Stimulated activated CD8-positive, alpha-beta memory T cell treated with anti-CD3 and anti-CD28 coated beads, Interleukin-2, amount 100 ng/mL, for 1 hour (primary cell): ENCODE data around the gene MAPK14.
"Not testable (repeated sequence)": the region's sequence is repeated elsewhere in the genome, so short reads cannot be mapped to it uniquely, and the experiment has no call there.

Source experiments
- DNase-seq, 2 donors: peaks; one replicate each; pipeline ENCODE4 v3.0.0-alpha.2; 2020; ENCODE audit warnings: low read depth in 2 of 2

Gene MAPK14

GRCh38 chr6:36027501-36028087 lies at the start of gene MAPK14:
Gene MAPK14 (plus strand): TSS chr6:36027808. CDS start chr6:36028158, 350 bp downstream.
- peak; percentile 94 to 96 for DNase-seq

- DNase-seq, result not testable (repeated sequence)
Measured at GRCh38 chr6:35980126-35980525, 47.5 kb upstream of the MAPK14 start.

DNA sequence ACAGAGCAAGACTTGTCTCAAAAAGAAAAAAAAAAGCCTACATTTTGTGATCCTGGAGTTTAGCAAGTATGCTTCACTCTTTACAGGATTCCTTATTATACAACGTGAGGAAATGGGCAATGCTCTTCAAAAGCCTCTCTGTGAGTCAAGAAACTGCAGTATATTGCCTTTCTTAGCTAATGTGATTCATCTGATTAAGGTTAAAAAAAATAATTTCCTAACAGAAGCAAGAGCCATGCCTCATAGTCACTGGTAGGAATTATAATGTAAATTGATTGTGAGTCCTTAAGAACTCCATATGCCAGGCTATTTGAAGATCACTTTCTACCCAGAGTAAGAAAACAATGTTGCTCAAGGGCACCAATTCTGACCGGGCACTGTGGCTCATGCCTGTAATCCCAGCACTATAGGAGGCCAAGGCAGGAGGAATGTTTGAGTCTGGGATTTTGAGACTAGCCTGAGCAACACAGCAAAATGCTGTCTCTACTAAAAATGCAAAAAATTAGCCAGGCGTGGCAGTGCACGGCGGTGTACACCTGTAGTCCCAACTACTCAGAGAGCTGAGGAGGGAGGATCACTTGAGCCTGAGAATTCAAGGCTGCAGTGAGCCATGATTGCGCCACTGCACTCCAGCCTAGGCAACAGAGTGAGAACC lies 46.5 kb upstream of the MAPK14 start:
- no peak for DNase-seq

GRCh38 chr6:35984701-35985100 lies 42.9 kb upstream of the MAPK14 start:
- no peak for DNase-seq

DNA sequence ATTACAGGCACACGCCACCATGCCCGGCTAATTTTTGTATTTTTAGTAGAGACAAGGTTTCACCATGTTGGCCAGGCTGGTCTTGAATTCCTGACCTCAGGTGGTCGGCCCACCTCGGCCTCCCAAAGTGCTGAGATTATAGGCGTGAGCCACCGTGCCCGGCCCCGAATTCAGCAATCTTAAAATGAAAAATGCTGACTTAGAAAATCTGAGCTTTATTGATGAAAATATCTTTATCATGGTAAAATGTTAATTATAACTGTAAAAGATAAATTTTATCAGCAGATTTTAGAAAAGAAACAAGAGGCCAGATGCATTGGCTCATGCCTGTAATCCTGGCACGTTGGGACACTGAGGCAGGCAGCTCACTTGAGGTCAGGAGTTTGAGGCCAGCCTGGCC lies 39.6 kb upstream of the MAPK14 start:
- not testable (repeated sequence) for DNase-seq

DNA sequence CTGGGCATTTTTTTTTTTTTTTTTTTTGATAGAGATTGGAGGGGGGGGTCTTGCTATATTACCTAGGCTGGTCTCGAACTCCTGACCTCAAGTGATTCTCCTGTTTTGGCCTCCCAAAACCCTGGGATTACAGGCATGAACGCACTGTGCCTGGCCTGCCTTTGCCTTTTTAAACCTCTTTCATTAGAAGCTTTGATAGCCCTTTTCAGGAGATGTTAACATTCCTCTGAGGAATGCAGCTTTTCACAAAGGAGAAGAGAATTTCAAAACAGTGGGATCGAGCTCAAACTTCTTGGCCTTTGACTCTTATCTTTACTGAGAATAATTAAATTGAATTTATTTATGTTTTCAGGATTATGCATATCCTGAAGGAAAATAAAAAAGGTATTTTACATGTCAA lies 34.5 kb upstream of the MAPK14 start:
- no peak for DNase-seq

DNA sequence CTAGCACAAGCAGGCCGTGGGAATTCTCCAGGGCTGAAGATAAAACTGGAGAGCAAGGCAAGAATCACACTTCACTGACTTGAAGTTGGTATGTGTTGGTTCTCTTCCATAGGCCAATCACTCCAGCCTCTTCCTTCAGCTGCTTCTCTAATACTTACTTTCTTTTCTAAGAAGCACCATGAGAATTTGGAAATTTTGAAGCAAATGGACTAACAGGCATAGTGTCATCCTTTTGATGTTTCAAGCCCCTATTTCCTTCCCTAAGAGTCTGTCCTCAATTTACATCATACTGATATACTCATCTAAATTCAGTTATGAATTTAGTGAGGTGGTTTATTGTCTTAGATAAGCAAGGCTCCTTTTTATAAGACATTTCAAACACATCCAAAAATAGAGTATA lies 27.2 kb upstream of the MAPK14 start:
- DNase-seq, result no peak

GRCh38 chr6:36015666-36016065 lies 11.9 kb upstream of the MAPK14 start:
- no peak for DNase-seq

- no peak for DNase-seq
Measured at GRCh38 chr6:36018339-36018738, 9.3 kb upstream of the MAPK14 start.

GRCh38 chr6:36019167-36019566 lies 8.4 kb upstream of the MAPK14 start:
- no peak for DNase-seq

GRCh38 chr6:36020154-36020553 lies 7.5 kb upstream of the MAPK14 start:
- DNase-seq, result no peak

DNA sequence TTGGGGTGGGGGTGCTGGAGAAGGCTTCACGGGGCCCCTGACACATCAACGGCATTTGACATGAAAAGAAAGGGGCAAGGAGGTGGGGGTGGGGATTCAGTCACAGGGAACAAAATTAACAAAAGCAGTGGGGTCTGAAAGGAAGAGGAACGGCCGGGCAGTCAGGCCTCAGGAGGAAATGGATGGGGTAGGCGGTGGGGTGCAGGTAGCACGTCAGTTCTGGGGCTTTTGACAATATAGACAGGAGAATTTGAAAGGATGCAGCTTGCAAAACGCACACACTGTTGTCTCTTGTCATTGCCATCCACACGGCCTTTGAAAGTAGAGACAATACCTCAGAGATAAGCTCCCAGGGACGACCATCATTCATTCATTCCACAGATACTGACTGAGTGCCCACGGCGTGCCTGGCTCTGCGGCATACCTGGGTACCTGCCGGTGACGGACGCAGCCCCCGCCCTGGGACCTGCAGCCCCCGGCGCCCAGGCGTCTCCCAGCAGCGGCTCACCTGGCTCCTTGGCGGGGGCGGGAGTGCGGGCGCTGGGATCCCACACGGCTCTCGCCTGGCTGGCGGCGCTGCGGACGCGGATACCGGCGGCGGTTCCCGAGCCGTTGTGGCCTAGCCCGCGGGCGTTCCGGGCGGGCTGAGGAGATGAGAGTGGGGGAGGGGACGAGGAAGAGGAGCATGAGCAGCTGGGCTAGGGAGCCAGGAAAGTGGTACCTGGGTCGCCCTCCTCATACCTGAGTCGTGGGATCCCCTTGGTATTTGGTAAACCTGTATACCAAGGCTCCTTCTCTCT lies 3.4 kb upstream of the MAPK14 start, which contains the start of gene SLC26A8:
Gene SLC26A8 (minus strand): TSS at position 646 of the 800 bp plus-strand sequence. CDS start 4,934 bp downstream, outside the sequence.
- DNase-seq, result no peak

GRCh38 chr6:36025260-36025931 lies 2.2 kb upstream of the MAPK14 start:
- DNase-seq, result no peak

DNA sequence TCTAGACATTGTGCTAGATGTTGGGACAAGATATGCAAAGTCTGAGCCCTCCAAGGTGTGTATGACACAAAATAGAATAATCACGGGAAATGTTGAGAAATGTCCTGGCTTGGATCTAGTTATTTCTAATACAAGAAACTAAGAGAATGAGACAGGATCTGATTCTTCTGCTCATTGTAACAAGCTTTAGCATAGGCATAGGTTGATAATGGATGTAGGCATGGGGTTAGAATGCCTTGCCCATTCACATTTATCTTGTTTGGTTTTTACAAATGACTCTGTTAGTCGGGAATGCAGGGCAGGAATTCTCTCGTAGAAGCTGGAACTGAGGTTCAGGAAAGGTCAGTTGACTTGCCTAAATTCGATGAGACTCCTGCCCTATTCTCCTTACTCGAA lies 1.7 kb upstream of the MAPK14 start:
- no peak for DNase-seq

- peak in 1 of 2 donors; percentile 1 for DNase-seq
Measured at GRCh38 chr6:36028088-36028876, 674 bp downstream of the MAPK14 start.

DNA sequence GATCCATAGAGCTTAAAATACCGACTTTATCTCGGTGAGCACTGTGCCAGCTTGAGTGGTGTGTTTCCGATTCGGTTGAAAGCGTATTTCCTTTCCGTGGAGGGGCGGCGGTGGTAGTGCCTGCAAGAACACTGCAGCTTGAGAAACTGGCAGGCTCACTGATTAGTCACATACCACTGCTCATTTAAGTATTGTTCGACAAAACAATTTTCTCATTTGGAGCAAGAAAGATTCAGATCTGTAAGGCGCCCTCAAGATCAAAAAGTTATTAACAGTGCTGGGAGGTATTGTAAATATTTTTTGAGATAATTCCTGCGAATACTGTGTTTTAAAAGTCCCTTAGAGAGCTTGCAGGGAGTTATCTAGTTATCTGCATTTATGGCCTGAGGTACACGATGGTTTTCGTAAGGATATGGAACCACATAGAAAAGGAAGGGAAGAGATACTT lies 1.3 kb downstream of the MAPK14 start:
- peak; percentile 52 to 66 for DNase-seq

- no peak for DNase-seq
Measured at GRCh38 chr6:36029464-36029863, 1.9 kb downstream of the MAPK14 start.

DNA sequence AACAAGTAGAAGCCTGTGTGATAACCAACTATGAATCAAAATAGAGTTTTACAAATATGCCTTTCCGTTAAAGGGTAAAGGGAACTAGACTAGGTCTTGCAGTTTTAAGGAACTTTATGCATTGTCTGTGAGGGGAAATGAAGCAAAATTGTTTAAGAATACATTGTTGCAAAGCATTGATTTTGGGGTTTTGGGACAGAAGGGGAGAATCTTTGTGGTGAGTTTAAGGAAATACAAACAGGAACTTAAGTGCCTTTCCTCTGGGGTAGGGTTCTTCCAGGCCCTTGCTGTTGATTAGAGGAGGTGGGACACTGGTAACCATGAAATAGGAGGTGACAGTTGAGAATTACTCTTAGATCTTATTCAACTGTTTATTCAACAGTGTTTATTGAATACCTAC lies 4.7 kb downstream of the MAPK14 start:
- no peak for DNase-seq

GRCh38 chr6:36033144-36033543 lies 5.5 kb downstream of the MAPK14 start:
- DNase-seq, result not testable (repeated sequence)

DNA sequence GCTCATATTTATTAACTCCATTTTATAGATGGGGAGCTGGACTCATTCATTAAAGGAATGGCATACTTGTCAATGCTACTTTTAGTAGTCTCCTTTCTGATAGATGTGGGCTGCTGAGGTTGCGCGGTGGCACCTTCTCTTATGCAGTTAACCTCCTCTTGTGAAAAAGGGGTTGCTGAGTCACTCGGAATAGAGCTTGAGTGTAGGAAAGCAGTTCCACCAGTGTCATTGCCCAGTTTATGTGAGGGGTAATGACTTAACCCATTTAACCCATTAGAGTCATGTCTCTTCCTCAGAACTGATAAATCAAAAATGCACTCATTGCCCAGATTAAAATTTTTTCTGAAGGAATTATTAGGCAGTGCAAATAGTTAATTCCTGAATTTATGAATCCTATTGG lies 6.3 kb downstream of the MAPK14 start:
- DNase-seq, result peak in 1 of 2 donors; percentile 8

DNA sequence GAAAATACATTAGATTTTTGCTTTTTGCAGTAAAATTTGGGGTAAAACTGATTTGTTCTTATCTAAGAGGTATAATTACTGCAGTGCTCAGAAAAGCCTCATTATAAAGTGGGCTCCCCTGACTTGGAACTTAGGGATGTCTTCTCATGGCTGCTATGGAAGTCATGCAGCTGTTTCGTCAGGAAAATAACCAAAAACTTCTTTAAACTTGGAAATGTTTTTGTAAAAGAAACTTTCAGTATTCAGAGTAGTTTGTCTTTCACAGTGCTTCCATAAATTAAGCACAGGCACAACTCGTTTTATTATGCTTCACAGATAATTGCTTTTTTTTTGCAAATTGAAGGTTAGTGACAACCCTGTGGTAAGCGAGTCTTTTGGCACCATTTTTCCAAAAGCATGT lies 6.8 kb downstream of the MAPK14 start:
- no peak for DNase-seq
